KOPT-K1 (cell line): ENCODE results near the gene FAM171A1.

ENCODE experiments used
- H3K27ac ChIP-seq: fragments of 200-600 bp; sonication (generic); 2 replicates; pipeline ENCODE4 v1.5.1; 2016; ENCODE audit warnings: antibody characterized with exemption, mild to moderate bottlenecking, low read depth, low read length; ENCODE audit not compliant: poor library complexity, severe bottlenecking
- H3K36me3 ChIP-seq: fragments of 200-600 bp; sonication (generic); 2 replicates; pipeline ENCODE4 v1.5.1; 2017; ENCODE audit warnings: antibody characterized with exemption, mild to moderate bottlenecking, low read length, moderate library complexity; ENCODE audit not compliant: insufficient read depth
- H3K9me3 ChIP-seq: fragments of 200-600 bp; sonication (generic); 2 replicates; pipeline ENCODE4 v1.5.1; 2017; ENCODE audit warnings: antibody characterized with exemption, low read length, mild to moderate bottlenecking; ENCODE audit not compliant: insufficient read depth, poor library complexity, severe bottlenecking

FAM171A1 gene

DNA sequence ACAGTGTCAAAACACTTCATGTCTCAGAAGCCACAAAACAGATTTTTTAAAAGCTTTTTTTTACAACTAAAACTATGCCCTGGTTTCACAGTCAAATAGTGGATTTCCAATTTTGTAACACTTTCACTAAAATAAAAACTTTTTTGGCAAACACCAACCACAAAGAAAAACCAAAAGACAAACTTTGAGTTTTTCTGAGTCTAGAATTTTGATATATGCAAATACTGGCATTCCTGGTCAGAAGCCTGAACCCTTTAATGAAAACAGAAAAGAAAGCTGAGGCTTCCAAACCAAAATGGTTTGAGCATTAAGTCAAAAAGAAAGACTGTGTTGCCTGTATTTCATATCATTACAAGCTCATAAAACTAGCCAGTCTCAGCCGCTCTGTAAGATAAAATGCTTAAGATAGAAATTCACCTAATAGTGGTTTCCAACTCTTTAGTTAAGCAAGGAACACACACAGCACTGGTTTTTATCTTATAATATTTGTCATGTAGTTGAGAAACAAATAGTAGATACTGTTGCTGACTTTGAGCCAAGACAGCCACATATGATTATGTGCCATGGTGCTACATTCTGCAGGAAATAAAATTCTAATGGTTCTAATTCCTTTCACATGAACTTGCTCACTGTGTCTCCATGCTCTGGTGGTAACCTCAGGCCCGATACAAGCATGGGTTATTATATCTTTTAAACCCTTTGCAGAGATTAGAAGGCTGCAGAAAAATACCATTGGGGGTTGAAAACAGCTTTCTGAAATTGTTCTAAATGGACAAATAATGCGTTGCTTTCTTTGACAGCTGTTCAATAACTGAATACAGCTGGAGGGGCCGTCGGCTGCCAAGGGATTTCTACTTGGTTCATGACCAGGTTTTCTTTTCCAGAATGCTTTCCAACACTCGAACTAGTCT, 49.4 kb downstream of the FAM171A1 start:
- Histone ChIP-seq H3K36me3 (no peaks in the 10 kb centered on the region), H3K27ac (no peak overlapping the region), H3K9me3 (no peaks in the 10 kb centered on the region)

DNA sequence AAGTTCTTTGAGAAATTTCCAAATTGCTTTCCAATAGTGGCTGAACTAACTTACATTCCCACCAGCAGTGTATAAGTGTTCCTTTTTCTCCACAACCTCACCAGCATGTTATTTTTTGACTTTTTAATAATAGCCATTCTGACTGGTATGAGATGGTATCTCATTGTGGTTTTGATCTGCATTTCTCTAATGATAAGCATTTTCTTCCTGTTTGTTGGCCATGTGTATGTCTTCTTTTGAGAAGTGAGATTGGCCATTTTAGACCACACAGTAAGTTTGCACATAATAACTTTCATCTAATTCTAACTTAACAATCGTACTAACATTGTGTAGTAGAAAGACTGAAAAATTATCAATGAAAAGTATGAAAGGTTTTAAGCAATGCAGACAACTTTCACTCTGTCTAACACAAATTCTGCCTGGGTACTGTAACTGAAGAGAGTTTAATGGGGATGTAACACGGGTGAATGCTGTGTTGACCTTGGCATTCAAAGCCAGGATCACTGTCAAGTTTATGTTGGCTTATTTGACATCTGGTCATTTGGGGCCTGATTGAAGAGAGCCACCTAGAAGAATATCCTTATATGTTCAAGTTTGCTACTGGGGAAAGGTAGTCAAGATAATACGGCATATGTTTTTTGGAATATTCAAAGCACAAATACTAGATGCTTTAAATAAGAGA, 50.4 kb downstream of the FAM171A1 start:
- H3K9me3 ChIP-seq: no peaks in the 10 kb centered on the region
- no peak overlapping the region for H3K27ac ChIP-seq
- H3K36me3 ChIP-seq: no peaks in the 10 kb centered on the region

DNA sequence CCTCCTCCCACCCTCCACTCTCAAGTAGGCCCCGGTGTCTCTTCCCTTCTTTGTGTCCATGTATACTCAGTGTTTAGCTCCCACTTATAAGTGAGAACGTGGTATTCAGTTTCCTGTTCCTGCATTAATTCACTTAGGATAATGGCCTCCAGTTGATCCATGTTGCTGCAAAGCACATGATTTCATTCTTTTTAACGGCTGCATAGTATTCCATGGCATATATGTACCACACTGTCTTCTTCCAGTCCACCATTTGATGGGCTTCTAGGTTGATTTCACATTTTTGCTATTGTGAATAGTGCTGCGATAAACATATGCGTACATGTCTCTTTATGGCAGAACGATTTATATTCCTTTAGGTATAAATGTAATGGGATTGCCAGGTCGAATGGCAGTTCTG, 51.0 kb downstream of the FAM171A1 start:
- H3K36me3 ChIP-seq: no peaks in the 10 kb centered on the region
- no peak overlapping the region for H3K27ac ChIP-seq
- no peaks in the 10 kb centered on the region for H3K9me3 ChIP-seq

DNA sequence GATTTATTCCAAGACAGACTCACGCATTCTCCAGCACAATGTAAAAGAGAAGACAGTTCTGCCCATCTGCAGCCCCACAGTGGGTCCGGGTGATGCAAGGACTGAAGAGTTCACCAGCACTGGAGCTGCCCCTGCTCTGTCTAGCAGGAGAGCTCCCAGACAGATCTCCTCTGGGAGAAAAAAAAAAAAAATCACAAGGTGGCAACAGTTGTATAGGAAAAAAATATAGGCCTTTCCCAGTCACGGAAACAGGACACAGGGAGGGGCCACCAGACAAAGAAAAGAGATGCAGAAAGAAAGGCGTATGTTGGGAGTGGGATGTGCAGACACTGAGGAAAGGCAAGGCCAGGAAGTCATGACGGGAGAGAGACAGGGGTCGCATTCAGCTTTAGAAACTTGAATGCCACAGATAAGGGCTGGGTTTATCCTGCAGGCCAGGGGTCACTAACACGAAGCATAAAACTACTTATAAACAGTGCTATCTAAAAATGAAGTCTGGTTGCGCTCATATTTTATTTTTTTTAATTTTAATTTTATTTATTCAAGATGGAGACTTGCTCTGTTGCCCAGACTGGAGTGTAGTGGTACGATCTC, 54.1 kb downstream of the FAM171A1 start:
- Histone ChIP-seq H3K36me3 (no peaks in the 10 kb centered on the region), H3K9me3 (no peaks in the 10 kb centered on the region), H3K27ac (no peak overlapping the region)

DNA sequence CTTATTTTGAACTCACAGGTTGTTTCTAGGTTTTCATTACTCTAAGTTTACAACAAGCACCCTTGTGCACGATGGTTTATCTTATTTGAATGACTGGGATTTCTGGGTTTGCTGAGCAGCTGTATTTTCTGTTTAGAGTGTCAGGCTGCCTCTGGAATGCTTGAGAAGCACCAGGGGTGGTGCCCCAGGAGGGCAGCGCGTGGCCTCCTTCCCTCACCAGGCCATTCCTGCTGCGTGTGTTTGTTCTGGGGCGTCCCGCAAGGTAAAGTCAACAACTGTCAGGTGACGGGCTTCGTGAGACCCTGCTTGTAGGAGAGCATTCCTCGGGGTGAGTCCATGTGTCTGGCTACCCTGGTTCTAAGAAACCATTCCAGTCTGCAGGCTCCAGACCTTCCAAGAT, 54.9 kb downstream of the FAM171A1 start:
- H3K27ac ChIP-seq: no peak overlapping the region
- H3K9me3 ChIP-seq: no peaks in the 10 kb centered on the region
- no peaks in the 10 kb centered on the region for H3K36me3 ChIP-seq

DNA sequence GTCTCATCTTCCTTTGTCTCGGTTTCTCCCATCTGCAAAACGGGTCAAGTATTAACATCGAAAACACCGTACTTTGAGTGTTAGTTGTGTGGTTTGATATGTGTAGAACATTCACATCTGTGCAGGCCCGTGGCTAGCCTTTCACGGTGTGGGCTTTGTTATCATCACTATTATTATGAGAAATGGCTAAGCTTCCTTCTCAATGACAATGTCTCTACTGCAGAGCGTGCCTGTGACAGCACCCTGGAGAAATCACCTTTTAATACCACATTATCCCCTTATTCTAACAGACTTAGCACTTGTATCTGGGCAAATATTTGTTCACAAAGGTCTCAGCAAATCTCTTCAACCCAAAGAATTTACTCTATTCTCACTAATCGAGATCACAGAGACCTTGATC, 55.8 kb downstream of the FAM171A1 start:
- H3K27ac ChIP-seq: no peak overlapping the region
- H3K36me3 ChIP-seq: no peaks in the 10 kb centered on the region
- H3K9me3 ChIP-seq: no peaks in the 10 kb centered on the region

DNA sequence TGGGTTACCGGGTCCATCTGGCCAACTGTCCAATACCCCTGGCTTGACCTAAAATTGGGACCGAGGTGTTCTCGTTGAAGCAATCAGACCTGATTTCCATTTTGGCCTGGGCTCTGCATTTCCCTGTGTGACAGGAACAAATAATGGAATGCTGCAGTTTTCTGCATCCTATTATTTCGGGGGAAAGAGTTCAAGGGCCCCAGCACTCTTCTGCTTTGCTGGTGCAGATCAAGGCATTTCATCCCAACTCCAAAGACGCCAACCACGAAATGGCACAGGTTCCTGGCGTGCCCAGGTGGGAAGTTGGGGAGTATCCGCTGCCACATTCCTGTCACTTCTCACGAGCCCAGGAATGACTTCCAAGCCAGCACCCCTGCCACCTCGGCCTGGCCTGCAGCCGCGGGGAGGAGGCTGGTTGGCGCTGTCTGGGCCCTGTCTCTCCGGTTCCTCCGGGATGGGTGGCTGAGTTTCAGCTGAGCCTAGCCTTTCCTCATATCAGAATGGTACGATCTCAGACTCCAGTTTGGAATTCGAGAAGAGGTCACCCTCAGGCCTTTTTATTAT, 56.5 kb downstream of the FAM171A1 start:
- H3K9me3 ChIP-seq: no peaks in the 10 kb centered on the region
- H3K36me3 ChIP-seq: no peaks in the 10 kb centered on the region
- no peak overlapping the region for H3K27ac ChIP-seq

DNA sequence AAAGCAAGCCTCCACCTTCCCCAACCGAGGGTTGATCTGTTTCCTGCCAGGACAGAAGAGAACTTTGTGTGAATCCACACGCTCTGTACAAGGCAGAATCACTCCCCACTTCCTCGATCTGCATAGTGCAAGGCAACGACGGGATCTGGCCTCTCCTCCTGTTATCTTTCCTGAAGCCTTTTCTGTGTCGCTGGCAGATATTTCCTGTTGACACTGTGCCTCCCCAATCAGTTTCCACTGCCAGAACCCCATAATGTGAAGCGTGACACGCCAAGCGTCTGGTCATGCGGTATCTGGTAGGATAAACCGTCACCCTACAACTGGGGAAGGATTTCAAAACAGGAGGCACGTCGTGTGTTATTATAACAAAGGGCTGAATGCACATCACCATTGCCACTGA, 57.2 kb downstream of the FAM171A1 start:
- Histone ChIP-seq H3K9me3 (no peaks in the 10 kb centered on the region), H3K27ac (no peak overlapping the region), H3K36me3 (no peaks in the 10 kb centered on the region)

DNA sequence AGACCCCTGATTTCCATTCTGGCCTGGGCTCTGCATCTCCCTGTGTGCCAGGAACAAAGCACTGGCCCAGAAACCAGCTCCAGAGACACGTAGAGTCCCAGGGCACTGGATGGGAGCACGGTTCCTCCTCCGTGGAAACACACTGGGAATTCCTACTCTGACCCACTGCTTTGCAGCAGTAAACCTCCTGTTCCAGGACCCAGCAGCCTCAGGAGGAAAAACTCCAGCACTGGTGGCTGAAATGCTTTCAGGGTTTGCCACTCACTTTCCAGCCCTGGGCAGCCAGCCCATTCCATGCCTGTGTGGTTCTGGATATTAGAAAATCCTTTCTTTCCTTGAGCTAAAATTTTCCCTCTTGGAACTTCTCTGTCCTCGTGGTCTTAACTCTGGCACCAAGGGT, 58.0 kb downstream of the FAM171A1 start:
- no peaks in the 10 kb centered on the region for H3K36me3 ChIP-seq
- H3K27ac ChIP-seq: no peak overlapping the region
- no peaks in the 10 kb centered on the region for H3K9me3 ChIP-seq

DNA sequence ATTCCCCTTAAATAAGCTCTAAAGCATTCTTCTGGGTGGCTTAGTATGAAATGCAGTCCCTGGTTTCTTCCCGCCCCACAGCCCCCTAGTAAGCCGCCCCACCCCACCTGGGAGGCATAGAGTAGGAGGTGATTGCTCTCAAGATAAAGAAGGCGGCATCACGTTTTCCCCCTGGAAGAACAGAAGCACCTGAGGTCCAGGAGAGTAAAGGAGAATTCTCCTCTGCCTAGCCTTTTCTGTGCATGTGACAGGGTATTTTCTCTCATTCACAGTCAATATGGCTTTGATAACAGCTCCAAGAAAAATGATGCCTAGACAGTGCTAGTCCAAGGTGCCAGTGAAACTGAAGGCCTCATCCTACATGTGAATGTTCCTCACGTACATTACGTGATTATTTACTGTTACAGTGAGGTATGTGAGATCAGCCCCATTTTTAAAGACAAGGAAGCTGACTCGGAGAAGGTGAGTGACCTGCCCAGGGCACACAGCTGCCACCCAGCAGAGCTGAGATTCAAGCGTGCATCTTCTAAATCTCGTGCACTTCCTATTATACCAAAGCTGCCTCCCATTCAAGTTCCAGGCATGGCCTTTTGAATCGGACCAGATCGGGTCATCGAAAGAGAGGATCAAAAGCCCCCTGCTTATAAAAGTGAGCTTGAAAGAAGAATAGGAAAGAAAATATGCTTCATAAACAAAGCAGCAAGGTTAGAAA, 59.4 kb downstream of the FAM171A1 start:
- H3K36me3 ChIP-seq: no peaks in the 10 kb centered on the region
- no peaks in the 10 kb centered on the region for H3K9me3 ChIP-seq
- no peak overlapping the region for H3K27ac ChIP-seq

DNA sequence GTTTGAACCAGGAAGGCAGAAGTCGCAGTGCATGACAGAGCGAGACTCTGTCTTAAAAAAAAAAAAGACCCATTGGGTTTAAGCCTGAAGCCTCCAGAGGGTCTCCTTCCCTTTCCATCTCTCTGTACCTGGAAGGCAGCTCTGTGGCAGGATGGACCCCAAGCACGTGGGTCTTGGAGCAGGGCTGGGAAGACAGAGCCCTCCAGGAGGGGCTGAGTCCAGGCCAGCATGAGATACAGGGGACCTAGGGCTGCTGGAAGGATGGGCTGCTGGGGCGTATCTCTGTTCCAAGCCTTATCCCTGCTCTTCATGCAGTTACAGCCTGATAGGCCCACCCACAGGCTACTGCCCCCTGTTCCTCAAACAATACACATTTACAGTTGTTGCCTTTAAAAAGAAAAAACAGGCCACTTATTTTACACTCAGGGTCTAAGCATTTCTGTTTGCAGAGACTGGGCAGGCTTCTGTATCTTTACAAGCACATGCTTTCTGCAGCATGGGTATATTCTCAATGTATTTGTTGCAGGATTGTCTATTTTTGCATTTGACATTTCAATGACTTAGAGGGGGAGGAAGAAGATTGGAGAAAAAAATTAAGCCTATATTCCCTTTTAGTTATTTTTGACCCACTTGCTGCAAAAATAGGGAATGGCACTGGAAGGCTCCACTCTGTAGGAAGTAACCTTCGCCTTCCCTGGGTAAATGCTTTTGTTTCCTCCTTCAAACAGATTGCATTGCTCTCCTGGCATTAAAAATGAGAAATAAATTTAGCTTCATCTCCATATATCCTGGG, 60.1 kb downstream of the FAM171A1 start:
- no peak overlapping the region for H3K27ac ChIP-seq
- H3K9me3 ChIP-seq: no peaks in the 10 kb centered on the region
- no peaks in the 10 kb centered on the region for H3K36me3 ChIP-seq

DNA sequence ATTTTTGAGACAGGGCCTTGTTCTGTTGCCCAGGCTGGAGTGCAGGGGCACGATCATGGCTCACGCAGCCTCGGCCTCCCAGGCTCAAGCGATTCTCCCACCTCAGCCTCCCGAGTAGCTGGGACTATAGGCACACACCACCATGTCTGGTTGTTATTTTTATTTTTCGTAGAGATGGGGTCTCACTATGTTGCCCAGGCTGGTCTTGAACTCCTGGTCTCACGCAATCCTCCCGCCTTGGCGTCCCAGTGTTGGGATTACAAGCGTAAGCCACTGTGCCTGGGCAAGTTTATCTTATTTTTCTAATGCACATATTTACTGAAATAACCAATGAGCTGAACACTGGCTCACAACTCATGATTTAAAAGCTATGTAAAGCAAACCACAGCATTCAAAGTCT, 61.9 kb downstream of the FAM171A1 start:
- no peaks in the 10 kb centered on the region for H3K36me3 ChIP-seq
- no peak overlapping the region for H3K27ac ChIP-seq
- no peaks in the 10 kb centered on the region for H3K9me3 ChIP-seq

DNA sequence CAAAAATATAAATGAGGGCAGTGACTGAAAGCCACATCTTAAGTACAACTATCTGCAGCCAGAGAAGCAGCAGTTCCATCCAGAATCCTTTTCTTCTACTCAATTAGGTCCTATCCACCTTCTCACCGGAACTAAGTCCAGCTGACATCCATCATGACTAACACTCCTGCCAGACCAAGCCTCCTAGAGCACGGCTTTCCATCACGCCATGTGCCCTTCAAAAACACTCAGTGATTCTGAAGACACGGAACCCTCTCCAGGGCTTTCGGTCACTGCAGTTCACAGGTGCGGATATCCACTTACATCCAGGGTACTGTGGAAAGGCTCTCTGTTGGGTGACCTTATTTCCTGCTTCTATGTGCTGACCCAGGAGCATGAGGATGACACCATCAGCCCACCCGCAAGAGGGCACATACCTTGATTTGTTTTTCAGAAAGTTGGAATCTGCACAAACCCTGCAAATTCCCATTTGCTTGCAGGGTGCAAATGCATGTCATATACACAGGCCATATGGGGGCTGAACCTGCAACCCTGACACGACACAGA, 64.3 kb downstream of the FAM171A1 start:
- H3K27ac ChIP-seq: no peak overlapping the region
- no peaks in the 10 kb centered on the region for H3K9me3 ChIP-seq
- H3K36me3 ChIP-seq: no peaks in the 10 kb centered on the region

DNA sequence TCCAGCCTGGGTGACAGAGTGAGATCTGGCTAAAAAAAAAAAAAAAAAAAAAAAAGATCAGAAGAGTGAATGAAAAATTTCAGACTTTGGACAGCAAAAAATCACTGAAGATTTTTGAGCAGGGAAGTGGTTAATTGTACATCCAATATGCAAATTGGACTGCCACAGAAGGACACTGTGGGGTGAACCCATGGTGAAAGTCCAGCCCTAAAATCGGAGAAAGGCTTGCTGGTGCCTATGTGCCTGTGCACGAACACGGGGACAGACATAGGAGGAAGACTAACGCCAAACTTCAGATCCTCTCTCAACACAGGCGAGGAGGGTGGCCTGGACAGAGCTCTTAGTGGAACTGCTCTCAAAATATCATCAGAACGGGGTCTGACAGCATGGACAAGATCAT, 65.5 kb downstream of the FAM171A1 start:
- Histone ChIP-seq H3K27ac (no peak overlapping the region), H3K9me3 (no peaks in the 10 kb centered on the region), H3K36me3 (no peaks in the 10 kb centered on the region)
